Kidney epithelial cell (primary cell): Measurements from ENCODE around the gene ELP2. TPM values are rescaled to one million over a fixed set of nuclear protein-coding genes. Genes with fewer than 3 reads are reported as not detected.

Source experiments
- DNase-seq: peaks from one replicate; pipeline ENCODE4 v3.0.0-alpha.2; 2010; ENCODE audit warnings: low read depth
- H3K27me3 ChIP-seq: 2 replicates; pipeline ENCODE4 v1.6.0; 2011; ENCODE audit warnings: low read length; ENCODE audit not compliant: control insufficient read depth, insufficient read depth
- H3K36me3 ChIP-seq: 2 replicates; pipeline ENCODE4 v1.5.1; 2011; ENCODE audit warnings: low read length; ENCODE audit not compliant: control insufficient read depth, insufficient read depth
- H3K4me3 ChIP-seq: 2 replicates; pipeline ENCODE4 v1.5.1; 2011; ENCODE audit warnings: low read depth, mild to moderate bottlenecking, control low read depth, low read length
- total RNA-seq: library from RNA; depleted of rRNA; stranded (reverse); fragments of >200 nt; gene quantifications from 2 replicates; pipeline ENCODE4 v1.2.3, GENCODE V29; 2015
- TF ChIP-seq, protein P1 (sequence below): IDR thresholded peaks from 2 replicates; pipeline ENCODE4 v1.5.1; 2011; ENCODE audit warnings: mild to moderate bottlenecking, moderate library complexity, low read length, control low read depth, inconsistent platforms; ENCODE audit not compliant: insufficient read depth, poor library complexity, severe bottlenecking

ELP2 gene
- total RNA-seq, 1 donor from 2014 or later: 63.9 TPM

DNA sequence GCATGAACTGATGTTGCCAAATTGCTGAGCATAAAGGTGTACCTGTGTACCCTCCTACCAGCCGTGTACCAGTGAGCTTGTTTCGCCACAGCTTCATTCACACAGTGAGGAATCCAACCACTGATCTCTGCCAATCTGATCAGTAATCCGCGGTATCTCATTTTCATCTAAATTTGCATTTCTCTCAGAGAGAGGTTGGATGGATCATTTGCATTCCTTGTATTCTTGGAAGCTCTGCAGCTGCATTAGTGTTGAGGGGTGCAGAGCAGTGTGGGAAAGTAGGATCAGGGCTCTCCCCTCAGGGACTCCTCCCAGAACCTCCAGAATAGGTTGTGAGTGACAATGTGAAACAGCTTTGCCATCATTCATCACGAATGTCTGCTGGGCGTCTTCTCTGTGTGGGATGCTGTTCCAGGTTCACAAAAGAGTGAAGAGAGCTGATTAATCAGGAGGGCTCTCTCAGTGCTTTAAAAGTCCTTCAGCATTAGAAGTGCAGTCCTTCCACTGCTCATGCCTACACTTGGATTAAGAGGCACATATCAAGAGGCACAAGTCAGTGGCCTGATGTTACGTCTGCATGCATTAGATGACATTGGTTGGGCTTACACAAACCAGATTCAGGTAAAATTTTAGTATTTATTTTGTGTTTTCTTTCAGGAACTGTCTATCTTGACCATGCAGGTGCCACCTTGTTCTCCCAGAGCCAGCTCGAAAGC lies 65.1 kb downstream of the ELP2 start:
- Histone ChIP-seq H3K36me3 (no peaks in the 10 kb centered on the region), H3K27me3 (no peaks in the 10 kb centered on the region), H3K4me3 (no peak overlapping the region)
- TF ChIP-seq, protein P1, sequence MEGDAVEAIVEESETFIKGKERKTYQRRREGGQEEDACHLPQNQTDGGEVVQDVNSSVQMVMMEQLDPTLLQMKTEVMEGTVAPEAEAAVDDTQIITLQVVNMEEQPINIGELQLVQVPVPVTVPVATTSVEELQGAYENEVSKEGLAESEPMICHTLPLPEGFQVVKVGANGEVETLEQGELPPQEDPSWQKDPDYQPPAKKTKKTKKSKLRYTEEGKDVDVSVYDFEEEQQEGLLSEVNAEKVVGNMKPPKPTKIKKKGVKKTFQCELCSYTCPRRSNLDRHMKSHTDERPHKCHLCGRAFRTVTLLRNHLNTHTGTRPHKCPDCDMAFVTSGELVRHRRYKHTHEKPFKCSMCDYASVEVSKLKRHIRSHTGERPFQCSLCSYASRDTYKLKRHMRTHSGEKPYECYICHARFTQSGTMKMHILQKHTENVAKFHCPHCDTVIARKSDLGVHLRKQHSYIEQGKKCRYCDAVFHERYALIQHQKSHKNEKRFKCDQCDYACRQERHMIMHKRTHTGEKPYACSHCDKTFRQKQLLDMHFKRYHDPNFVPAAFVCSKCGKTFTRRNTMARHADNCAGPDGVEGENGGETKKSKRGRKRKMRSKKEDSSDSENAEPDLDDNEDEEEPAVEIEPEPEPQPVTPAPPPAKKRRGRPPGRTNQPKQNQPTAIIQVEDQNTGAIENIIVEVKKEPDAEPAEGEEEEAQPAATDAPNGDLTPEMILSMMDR: no peak
- no peak for DNase-seq

GRCh38 chr18:36195427-36196122 lies 65.9 kb downstream of the ELP2 start:
- no peak for DNase-seq
- no peaks in the 10 kb centered on the region for H3K36me3 ChIP-seq
- TF ChIP-seq, protein P1: no peak
- H3K27me3 ChIP-seq: no peaks in the 10 kb centered on the region
- no peak overlapping the region for H3K4me3 ChIP-seq

DNA sequence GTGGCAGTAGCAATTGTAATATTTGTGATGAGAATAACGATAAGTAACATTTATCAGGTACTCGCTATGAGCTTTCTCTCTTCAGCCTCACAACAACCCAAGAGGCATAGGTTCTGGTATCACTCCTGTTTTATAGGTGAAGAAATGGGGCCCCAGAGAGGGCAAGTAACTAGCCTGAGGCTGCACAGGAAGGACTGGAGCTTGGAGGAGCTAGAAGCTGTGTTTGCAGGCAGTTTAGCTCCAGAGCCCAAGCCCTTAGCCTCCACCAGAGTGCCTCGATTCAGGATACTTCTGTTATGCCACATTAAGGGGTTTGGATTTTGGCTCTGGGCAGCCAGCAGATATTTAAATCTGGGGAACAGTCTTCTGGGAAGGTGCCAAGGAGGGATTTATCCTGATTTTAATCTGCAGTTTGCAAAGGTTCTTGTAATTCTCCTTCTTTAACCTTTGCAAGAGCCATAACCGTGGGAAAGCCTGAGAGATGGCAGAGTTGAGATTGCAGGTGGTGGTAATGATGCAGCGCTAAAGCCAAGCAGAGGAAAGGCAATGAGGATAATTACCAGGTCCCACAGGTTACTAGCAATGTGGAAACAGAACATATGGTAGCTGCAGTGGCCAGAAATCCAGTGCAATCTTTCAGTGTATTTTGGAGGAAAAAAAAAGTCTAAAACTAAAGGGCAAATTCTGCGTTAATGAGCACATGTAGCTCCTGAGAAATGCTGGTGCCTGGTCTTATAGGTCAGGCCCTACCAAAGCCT lies 66.7 kb downstream of the ELP2 start:
- H3K4me3 ChIP-seq: no peak overlapping the region
- DNase-seq: no peak
- H3K27me3 ChIP-seq: no peaks in the 10 kb centered on the region
- H3K36me3 ChIP-seq: no peaks in the 10 kb centered on the region
- TF ChIP-seq, protein P1: no peak

GRCh38 chr18:36197511-36198166 lies 67.9 kb downstream of the ELP2 start:
- Histone ChIP-seq H3K36me3 (no peaks in the 10 kb centered on the region), H3K27me3 (no peaks in the 10 kb centered on the region), H3K4me3 (no peak overlapping the region)
- DNase-seq: no peak
- TF ChIP-seq, protein P1: no peak

GRCh38 chr18:36199691-36200295 lies 70.1 kb downstream of the ELP2 start:
- H3K36me3 ChIP-seq: no peaks in the 10 kb centered on the region
- no peak overlapping the region for H3K4me3 ChIP-seq
- no peak for DNase-seq
- H3K27me3 ChIP-seq: no peaks in the 10 kb centered on the region
- TF ChIP-seq, protein P1: no peak
